Measurements from ENCODE around the gene MSLN. TPM values are rescaled to one million over a fixed set of nuclear protein-coding genes. Genes with fewer than 3 reads are reported as not detected.

The MSLN gene
- total RNA-seq, 1 experiment from 2014 or later: 0.73 TPM

- TF ChIP-seq CTCF (conservative IDR thresholded peaks at IDR 0.05; ENCODE audit: low read depth, low read length) (no peak), EZH2phosphoT487 (IDR thresholded peaks at IDR 0.05; ENCODE audit: borderline replicate concordance, low read length) (no peak), EZH2 (IDR thresholded peaks at IDR 0.05; ENCODE audit: low read length, unreplicated experiment) (no peak)
- no peaks in the 10 kb centered on the region for H3K9me2 ChIP-seq (replicated peaks; ENCODE audit: low read length)
- H4K20me1 ChIP-seq (ENCODE audit: low read length): no peaks in the 10 kb centered on the region
- no peak overlapping the region for H3K4me2 ChIP-seq (ENCODE audit: low read length)
- intact Hi-C loops (cut with micrococcal nuclease): no loop called here
- no peak overlapping the region for H3K9ac ChIP-seq (ENCODE audit: low read length)
- H3K79me2 ChIP-seq (ENCODE audit: low read length): no peaks in the 10 kb centered on the region
- no peaks in the 10 kb centered on the region for H3F3A ChIP-seq (ENCODE audit: low read length, unreplicated experiment)
- no peak for DNase-seq
- H3K9me3 ChIP-seq (ENCODE audit: low read length): no peaks in the 10 kb centered on the region
- H3K27me3 ChIP-seq (ENCODE audit: low read length): no peaks in the 10 kb centered on the region
- H2AFZ ChIP-seq (ENCODE audit: low read length): no peak overlapping the region
- H3K27ac ChIP-seq (ENCODE audit: low read length): no peak overlapping the region
- no peaks in the 10 kb centered on the region for H3K36me3 ChIP-seq (ENCODE audit: low read depth, low read length)
- no peaks in the 10 kb centered on the region; the same call in 1 of the 2 replicates for H3K4me1 ChIP-seq (ENCODE audit: insufficient read depth, low read length)
- no TSS peak for BruUV-seq (replicated peaks)
- ChIA-PET CTCF (no interaction called here), POLR2A (ENCODE audit: unreplicated experiment) (no interaction called here)
- no peak for ATAC-seq
- no peak overlapping the region for H3K4me3 ChIP-seq (ENCODE audit: low read length)
Observed at GRCh38 chr16:817001-817906, 56.7 kb downstream of the MSLN start.

GRCh38 chr16:818132-818531 lies 57.6 kb downstream of the MSLN start:
- Histone ChIP-seq H2AFZ (ENCODE audit: low read length) (no peak overlapping the region), H3K9ac (ENCODE audit: low read length) (no peak overlapping the region), H3K9me2 (replicated peaks; ENCODE audit: low read length) (no peaks in the 10 kb centered on the region), H3K79me2 (ENCODE audit: low read length) (no peaks in the 10 kb centered on the region), H3F3A (ENCODE audit: low read length, unreplicated experiment) (no peaks in the 10 kb centered on the region), H4K20me1 (ENCODE audit: low read length) (no peaks in the 10 kb centered on the region), H3K4me1 (ENCODE audit: insufficient read depth, low read length) (no peaks in the 10 kb centered on the region; the same call in 1 of the 2 replicates), H3K27me3 (ENCODE audit: low read length) (no peaks in the 10 kb centered on the region), H3K4me2 (ENCODE audit: low read length) (no peak overlapping the region), H3K27ac (ENCODE audit: low read length) (no peak overlapping the region), H3K4me3 (ENCODE audit: low read length) (no peak overlapping the region), H3K9me3 (ENCODE audit: low read length) (no peaks in the 10 kb centered on the region), H3K36me3 (ENCODE audit: low read depth, low read length) (no peaks in the 10 kb centered on the region)
- POLR2A ChIA-PET (ENCODE audit: unreplicated experiment): no interaction called here
- DNase-seq: no peak
- no TSS peak for BruUV-seq (replicated peaks)
- intact Hi-C loops (cut with micrococcal nuclease): no loop called here
- CTCF ChIA-PET: no interaction called here
- no peak for ATAC-seq
- TF ChIP-seq EZH2phosphoT487 (IDR thresholded peaks at IDR 0.05; ENCODE audit: borderline replicate concordance, low read length) (no peak), EZH2 (IDR thresholded peaks at IDR 0.05; ENCODE audit: low read length, unreplicated experiment) (no peak), CTCF (conservative IDR thresholded peaks at IDR 0.05; ENCODE audit: low read depth, low read length) (no peak)

Small RNA genes lying within 50 kb of the gene (microRNA-seq; reads per million reads assigned to microRNA genes)
- gene MIR662 (ENCODE audit: unreplicated experiment): not detected

Other genes with a start within 250 kb of the MSLN start
- gene CAPN15, start 233.0 kb upstream of the MSLN start, total RNA-seq (2014; rRNA removed): 60.4 and 78.1 TPM in 2 replicates
- gene PRR35, start 200.3 kb upstream of the MSLN start, total RNA-seq (2014; rRNA removed): not detected in 2 replicates
- gene NHLRC4, start 193.7 kb upstream of the MSLN start, total RNA-seq (2014; rRNA removed): 0.44 TPM in 1 of 2 replicates, not detected in the other
- gene PIGQ, start 190.8 kb upstream of the MSLN start, total RNA-seq (2014; rRNA removed): 36.0 and 43.8 TPM in 2 replicates
- 19.5 and 27.0 TPM in 2 replicates for gene RAB40C, start 170.7 kb upstream of the MSLN start, total RNA-seq (2014; rRNA removed)
- 0.11 and 0.40 TPM in 2 replicates for gene WFIKKN1, start 129.7 kb upstream of the MSLN start, total RNA-seq (2014; rRNA removed)
- 179 and 207 TPM in 2 replicates for gene METTL26, start 124.4 kb upstream of the MSLN start, total RNA-seq (2014; rRNA removed)
- gene MCRIP2, start 118.9 kb upstream of the MSLN start, total RNA-seq (2014; rRNA removed): 83.5 and 84.6 TPM in 2 replicates
- gene WDR90, start 111.4 kb upstream of the MSLN start, total RNA-seq (2014; rRNA removed): 44.4 and 72.4 TPM in 2 replicates
- gene RHOT2, start 92.6 kb upstream of the MSLN start, total RNA-seq (2014; rRNA removed): 93.0 and 100 TPM in 2 replicates
- gene RHBDL1, start 85.1 kb upstream of the MSLN start, total RNA-seq (2014; rRNA removed): 1.7 and 3.7 TPM in 2 replicates
- 152 and 226 TPM in 2 replicates for gene STUB1, start 80.3 kb upstream of the MSLN start, total RNA-seq (2014; rRNA removed)
- 81.3 and 90.5 TPM in 2 replicates for gene JMJD8, start 76.4 kb upstream of the MSLN start, total RNA-seq (2014; rRNA removed)
- 9.5 and 12.7 TPM in 2 replicates for gene WDR24, start 70.3 kb upstream of the MSLN start, total RNA-seq (2014; rRNA removed)
- gene FBXL16, start 54.9 kb upstream of the MSLN start, total RNA-seq (2014; rRNA removed): 4.3 and 7.5 TPM in 2 replicates
- 314 and 320 TPM in 2 replicates for gene METRN, start 45.6 kb upstream of the MSLN start, total RNA-seq (2014; rRNA removed)
- gene ANTKMT, start 39.6 kb upstream of the MSLN start, total RNA-seq (2014; rRNA removed): 77.3 and 79.0 TPM in 2 replicates
- 3.3 and 5.8 TPM in 2 replicates for gene CCDC78, start 34.3 kb upstream of the MSLN start, total RNA-seq (2014; rRNA removed)
- gene HAGHL, start 33.6 kb upstream of the MSLN start, total RNA-seq (2014; rRNA removed): 16.4 and 19.4 TPM in 2 replicates
- gene CIAO3, start 19.7 kb upstream of the MSLN start, total RNA-seq (2014; rRNA removed): 46.1 and 62.5 TPM in 2 replicates
- gene RPUSD1, start 27.6 kb downstream of the MSLN start, total RNA-seq (2014; rRNA removed): 72.6 and 93.7 TPM in 2 replicates
- gene CHTF18, start 27.9 kb downstream of the MSLN start, total RNA-seq (2014; rRNA removed): 79.0 and 107 TPM in 2 replicates
- gene GNG13, start 40.0 kb downstream of the MSLN start, total RNA-seq (2014; rRNA removed): not detected in 2 replicates
- 12.9 and 13.5 TPM in 2 replicates for gene LMF1, start 210.2 kb downstream of the MSLN start, total RNA-seq (2014; rRNA removed)
- 0.47 and 0.92 TPM in 2 replicates for gene SOX8, start 221.0 kb downstream of the MSLN start, total RNA-seq (2014; rRNA removed)

Data from PC-3 (cell line).